ENCODE results near the gene KIAA0930.

KIAA0930 gene

GRCh38 chr22:45154383-45154782 lies 86.3 kb downstream of the KIAA0930 start:
- FAIRE-seq, result no peak

DNA sequence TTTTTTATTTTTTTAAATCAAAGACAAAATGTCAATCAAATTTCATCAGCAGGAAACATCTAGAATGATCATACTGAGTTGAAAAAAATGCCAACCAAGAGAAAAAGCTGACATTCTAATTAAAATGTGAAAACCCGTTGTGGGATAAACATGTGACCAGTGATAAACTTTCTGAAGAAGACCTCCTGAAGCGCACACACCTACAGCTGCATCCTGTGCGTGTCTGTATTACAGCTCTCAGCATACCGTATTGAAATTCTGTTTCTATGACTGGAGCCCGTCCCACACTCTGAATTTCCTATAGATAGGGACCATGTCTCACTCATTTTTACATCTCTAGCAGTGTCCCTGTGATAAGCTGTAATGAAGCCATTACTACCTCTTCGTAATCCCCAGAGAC lies 89.2 kb downstream of the KIAA0930 start:
- DNase-seq (ENCODE audit: insufficient read length) (no peak), FAIRE-seq (no peak)
- TF ChIP-seq POLR2A (IDR thresholded peaks at IDR 0.05; ENCODE audit: low read depth, low read length) (no peak), POLR2AphosphoS5 (IDR thresholded peaks at IDR 0.05; ENCODE audit: low read depth, low read length) (no peak), TAF1 (IDR thresholded peaks at IDR 0.05; ENCODE audit: borderline replicate concordance, low read depth, low read length) (no peak)

More at GRCh38 chr22:45154383-45154782, 86.3 kb downstream of the KIAA0930 start:
- DNase-seq (ENCODE audit: insufficient read length), result no peak
- TF ChIP-seq POLR2AphosphoS5 (IDR thresholded peaks at IDR 0.05; ENCODE audit: low read depth, low read length) (no peak), POLR2A (IDR thresholded peaks at IDR 0.05; ENCODE audit: low read depth, low read length) (no peak), TAF1 (IDR thresholded peaks at IDR 0.05; ENCODE audit: borderline replicate concordance, low read depth, low read length) (no peak)

DNA sequence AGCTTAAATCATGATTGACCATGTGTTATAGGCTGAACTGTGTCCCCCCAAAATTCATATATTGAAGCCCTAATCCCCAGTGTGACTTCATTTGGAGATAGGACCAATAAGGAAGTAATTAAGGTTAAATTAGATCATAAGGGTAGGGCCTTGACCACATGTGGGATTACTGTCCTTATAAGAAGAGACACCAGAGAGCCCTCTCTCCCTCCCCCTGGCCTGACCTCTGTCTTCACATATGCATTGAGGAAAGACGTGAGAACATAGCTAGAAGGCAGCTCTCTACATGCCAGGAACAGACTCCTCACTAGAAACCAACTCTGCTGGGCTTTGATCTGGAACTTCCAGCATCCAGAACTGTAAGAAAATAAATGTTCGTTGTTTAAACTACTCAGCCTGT lies 90.6 kb downstream of the KIAA0930 start:
- TF ChIP-seq TAF1 (IDR thresholded peaks at IDR 0.05; ENCODE audit: borderline replicate concordance, low read depth, low read length), result no peak
- no peak for TF ChIP-seq POLR2A (IDR thresholded peaks at IDR 0.05; ENCODE audit: low read depth, low read length)
- no peak for DNase-seq (ENCODE audit: insufficient read length)
- no peak for FAIRE-seq

DNA sequence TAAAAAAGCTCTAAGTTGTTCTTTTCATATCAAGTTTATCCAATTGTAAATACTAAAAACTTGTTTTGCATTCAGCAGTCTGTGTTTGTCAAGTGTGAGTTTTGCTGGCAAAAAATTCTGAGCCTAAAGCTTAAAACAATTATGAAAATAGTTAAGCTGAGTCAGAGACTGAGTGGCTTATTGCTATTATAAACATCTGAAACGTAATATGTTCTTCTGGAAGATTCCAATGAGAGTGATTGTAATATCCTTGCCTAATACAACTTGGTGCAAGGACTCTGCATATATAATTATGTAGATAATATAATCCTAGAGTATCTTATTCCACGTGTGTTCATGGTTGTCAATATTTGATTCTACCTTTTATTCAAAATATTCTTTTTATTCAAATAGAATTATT lies 91.0 kb downstream of the KIAA0930 start:
- TF ChIP-seq POLR2A (IDR thresholded peaks at IDR 0.05; ENCODE audit: low read depth, low read length) (no peak), POLR2AphosphoS5 (IDR thresholded peaks at IDR 0.05; ENCODE audit: low read depth, low read length) (no peak), TAF1 (IDR thresholded peaks at IDR 0.05; ENCODE audit: borderline replicate concordance, low read depth, low read length) (no peak)
- FAIRE-seq (no peak), DNase-seq (ENCODE audit: insufficient read length) (no peak)

GRCh38 chr22:45144916-45145315 lies 95.8 kb downstream of the KIAA0930 start:
- TF ChIP-seq TAF1 (IDR thresholded peaks at IDR 0.05; ENCODE audit: borderline replicate concordance, low read depth, low read length) (no peak), POLR2AphosphoS5 (IDR thresholded peaks at IDR 0.05; ENCODE audit: low read depth, low read length) (no peak), POLR2A (IDR thresholded peaks at IDR 0.05; ENCODE audit: low read depth, low read length) (no peak)
- no peak for FAIRE-seq
- DNase-seq (ENCODE audit: insufficient read length), result no peak

DNA sequence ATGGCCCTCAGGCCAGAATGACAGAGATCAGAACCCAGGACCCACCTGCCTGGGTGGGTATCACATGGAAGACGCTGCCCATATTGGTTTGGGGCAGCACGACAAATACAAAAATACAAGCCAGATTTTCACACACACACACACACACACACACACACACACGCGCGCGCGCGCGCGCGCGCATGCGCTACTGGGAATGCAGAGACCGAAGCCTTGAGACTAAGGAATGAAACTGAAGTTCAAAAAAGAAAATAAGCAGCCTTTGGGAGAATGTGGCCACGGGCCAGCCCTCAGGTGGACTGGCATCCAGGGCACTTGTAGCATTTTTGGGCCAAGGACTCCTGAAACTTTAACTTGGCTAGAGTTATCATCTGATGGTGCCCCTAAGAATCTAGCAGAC lies 98.3 kb downstream of the KIAA0930 start:
- DNase-seq (ENCODE audit: insufficient read length) (no peak), FAIRE-seq (no peak)
- TF ChIP-seq POLR2AphosphoS5 (IDR thresholded peaks at IDR 0.05; ENCODE audit: low read depth, low read length), result no peak
- no peak for TF ChIP-seq POLR2A (IDR thresholded peaks at IDR 0.05; ENCODE audit: low read depth, low read length)
- TF ChIP-seq TAF1 (IDR thresholded peaks at IDR 0.05; ENCODE audit: borderline replicate concordance, low read depth, low read length), result no peak

Measured in GM12892 (cell line).